HG03520 (cell line): ENCODE data around the gene NCCRP1.
"Not testable (repeated sequence)": the region's sequence is repeated elsewhere in the genome, so short reads cannot be mapped to it uniquely, and the experiment has no call there.

Experiments used
- ATAC-seq: cut with Tn5 transposase; IDR thresholded peaks from one replicate; pipeline ENCODE4 v1.9.1; 2021; ENCODE audit warnings: mild to moderate bottlenecking, moderate library complexity; ENCODE audit not compliant: unreplicated experiment

Gene NCCRP1

DNA sequence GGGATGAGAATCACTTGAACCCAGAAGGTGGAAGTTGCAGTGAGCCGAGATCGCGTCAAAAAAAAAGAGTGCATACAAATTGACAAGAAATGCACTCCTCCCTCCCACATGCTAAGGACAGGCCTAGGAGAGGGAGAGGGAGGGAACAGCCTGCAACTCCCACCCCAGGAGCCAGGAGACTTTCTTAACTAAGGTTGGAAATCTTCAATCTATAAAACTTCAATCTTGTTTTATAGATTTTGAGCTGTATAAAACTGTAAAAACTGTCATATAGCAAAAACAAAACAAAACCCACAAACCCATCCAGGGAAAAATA, 8.6 kb downstream of the NCCRP1 start:
- no peak for ATAC-seq

DNA sequence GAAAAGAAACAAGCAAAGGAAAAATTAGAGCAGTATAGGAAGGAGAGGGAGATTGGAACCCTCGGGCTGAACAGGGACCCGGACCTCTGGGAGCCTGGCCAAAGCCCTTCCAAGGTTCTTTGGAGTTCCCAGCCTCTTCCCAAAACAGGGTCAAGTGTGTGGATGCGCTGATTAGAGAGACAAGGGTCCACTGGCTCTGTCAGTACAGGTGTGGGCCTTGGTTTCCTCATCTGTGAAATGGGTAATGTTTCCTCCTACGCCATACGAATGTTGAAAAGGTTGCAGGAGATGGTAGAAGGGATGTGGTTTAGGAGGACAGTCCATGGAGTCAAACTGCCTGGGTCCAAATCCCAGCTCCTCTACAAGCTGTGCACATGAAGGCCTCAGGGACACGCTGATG, 9.4 kb downstream of the NCCRP1 start:
- ATAC-seq: no peak

DNA sequence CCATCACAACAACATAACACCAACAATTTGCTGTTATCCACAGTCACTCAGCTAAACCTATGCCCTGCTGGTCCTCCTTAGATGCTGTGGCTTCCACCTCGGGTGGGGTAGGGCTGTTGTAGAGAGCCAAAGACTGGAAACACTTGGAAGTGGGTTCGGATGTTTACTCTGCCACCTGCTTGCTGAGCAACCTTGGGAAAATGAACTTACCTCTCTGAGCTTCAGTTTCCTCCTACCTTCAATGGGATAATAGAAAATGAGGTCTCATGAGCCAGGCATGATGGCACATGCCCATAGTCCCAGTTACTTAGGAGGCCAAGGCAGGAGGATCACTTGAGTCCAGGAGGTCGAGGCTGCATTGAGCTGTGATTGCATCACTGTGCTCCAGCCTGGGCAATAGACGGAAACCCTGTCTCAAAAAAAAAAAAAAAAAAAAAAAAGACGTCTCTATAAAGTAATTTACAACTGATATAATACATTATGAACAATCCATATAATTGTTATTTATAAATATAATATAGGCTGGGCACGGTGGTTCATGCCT, 10.6 kb downstream of the NCCRP1 start:
- no peak for ATAC-seq

DNA sequence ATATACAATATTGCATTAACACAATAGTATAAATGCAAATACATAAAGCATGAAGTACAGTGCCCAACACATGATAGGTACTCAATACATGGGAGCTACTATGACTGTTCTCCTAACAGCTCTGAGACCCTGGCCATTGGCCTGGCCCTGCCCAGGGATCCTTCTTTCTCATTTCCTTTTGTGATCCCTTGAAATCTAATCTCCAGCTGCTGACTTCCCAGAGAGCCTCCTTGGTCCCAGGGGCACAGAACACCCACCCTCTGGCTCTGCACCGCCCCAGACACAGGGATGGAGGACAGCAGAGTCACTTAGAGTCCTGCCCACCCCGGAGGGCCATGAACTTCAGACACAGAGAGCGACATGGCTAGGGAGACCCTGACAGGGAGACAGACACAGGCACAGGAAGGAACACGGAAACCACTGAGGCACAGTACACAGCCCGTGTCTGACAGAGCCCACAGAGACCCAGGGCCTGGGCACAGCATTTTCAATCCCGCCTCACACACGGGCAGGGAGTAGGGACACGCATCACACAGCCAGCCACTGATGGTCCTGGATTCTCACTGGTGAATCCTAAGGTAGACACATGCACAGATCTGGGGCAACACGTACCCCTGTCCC, 11.5 kb downstream of the NCCRP1 start:
- ATAC-seq: no peak

DNA sequence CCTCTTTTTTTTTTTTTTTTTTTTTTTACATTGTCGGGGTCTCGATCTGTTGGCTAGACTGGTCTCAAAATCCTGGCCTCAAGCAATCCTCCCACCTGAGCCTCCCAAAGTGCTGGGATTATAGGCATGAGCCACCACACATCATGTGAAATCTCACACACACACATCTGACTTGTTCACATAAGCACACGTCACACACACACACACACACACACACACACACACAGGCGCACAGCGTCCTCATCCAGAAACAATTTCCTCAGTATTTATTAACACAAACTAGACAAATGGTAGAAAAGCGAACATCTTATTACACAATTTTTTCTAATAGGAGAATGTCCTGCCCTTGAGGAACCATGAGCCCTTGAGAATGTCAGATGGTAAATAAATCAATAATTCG, 12.4 kb downstream of the NCCRP1 start:
- ATAC-seq: no peak

DNA sequence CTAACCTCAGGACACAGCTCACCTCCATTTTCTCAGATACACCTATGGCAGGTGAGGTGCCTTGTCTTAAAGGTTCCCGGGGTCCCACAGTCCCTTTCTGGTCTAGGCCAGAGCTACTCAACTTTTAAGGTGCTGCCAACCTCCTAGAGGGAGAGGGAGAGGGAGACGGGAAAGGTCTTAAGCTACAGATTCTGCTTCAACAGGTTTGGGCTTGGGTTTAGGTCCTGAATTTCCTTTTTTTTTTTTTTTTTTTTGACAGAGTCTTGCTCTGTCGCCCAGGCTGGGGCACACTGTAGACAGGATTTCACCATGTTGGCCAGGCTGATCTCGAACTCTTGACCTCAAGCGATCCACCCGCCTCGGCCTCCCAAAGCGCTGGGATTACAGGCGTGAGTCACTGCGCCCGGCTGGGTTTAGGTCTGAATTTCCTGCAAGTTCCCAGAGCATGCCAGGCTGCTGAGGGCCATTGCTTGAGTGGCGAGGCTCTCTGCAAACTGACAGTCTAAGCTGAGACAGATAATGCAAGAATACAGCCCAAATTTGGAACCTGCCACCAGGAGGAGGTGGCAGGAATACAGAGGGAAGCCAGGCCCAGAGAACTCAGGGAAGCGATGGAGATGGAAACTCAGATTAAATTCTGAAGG, 15.1 kb downstream of the NCCRP1 start:
- no peak for ATAC-seq

DNA sequence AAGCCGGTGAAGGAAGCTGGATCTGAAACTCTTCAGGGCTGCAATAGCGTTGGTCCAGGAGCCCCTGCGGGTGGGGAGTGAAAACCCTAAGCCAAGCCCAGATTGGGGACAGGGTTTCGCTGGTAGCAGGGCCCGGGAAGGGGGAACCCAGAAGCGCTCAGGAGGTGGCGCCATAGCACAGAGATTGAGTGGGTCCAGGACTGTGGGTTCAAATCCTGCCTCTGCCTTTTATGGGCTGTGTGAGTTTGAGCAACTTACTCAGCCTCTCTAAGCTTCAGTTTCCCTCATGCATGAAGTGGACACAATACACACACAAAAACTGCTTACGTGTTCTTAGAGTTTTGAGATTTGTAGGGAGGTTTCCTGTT, 15.6 kb downstream of the NCCRP1 start:
- no peak for ATAC-seq

DNA sequence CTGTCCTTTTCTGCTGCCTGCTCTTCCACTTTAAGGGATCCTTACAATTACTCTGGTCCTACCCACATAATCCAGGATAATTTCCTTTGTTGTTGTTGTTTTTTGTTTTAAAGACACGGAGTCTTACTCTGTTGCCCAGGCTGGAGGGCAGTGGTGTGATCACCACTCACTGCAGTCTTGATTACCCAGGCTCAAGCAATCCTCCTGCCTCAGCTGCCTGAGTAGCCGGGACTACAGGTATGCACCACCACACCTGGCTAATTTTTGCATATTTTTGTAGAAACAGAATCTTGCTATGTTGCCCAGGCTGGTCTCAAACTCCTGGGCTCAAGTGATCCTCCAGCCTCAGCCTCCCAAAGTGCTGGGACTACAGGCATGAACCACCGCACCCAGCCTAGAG, 18.6 kb downstream of the NCCRP1 start:
- ATAC-seq: not testable (repeated sequence)

DNA sequence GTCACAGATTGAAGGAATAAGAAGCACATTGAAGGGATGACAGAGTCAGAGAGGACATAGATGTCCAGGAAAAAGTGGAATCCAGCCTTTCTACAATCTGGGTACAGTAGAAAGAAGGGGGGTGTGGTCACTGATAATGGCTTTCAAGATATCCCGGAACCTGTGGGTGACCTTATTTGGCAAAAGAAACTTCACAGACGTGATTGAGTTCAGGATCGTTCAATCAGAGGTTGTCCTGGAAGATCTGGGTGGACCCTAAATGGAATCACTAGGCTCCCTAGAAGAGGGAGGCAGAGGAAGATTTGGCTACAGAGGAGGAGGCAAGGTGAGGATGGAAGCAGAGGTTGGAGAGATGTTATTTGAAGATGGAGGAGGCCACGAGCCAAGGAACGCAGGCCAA, 20.3 kb downstream of the NCCRP1 start:
- ATAC-seq: no peak

DNA sequence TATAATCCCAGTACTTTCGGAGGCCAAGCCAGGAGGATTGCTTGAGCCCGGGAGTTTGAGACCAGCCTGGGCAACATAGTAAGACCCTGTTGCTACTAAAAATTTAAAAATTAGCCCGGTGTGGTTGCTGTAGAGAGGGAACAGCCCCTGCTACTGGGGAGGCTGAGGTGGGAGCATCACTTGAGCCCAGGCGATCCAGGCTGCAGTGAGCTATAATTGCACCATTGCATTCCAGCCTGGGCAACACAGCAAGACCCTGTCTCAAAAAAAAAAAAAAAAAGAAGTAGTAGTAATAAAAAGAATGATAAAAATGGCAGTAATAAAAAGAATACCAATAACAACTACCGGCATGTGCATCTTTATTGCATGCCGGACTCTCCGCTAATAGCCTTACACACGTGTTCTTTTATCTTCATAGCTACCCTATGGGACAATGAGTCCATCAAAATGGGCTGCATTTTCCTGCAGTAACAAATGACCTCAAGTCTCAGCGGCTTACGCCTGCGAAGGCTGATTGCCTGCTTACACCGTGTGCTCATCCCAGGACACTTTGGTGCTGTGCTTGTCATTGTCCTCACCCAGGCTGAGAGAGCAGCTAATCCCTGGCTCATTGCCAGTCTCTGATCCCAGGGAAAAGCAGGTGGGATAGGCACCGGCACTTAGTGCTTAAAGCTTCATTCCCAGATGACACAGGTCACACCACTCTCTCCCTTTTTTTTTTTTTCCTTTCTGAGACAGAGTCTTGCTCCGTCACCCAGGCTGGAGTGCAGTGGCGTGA, 21.7 kb downstream of the NCCRP1 start:
- no peak for ATAC-seq

DNA sequence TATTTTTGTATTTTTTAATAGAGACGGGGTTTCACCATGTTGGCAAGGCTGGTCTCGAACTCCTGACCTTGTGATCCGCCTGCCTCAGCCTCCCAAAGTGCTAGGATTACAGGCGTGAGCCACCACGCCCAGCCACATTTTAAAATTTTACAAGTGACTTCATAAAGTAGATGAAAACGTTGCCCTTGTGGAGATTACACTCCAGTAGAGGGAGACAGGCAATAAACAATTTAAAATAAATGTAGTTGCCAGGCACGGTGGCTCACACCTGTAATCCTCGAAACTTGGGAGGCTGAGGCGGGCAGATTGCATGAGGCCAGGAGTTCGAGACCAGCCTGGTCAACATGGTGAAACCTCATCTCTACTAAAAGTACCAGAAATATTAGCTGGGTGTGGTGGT, 22.3 kb downstream of the NCCRP1 start:
- ATAC-seq: not testable (repeated sequence)

DNA sequence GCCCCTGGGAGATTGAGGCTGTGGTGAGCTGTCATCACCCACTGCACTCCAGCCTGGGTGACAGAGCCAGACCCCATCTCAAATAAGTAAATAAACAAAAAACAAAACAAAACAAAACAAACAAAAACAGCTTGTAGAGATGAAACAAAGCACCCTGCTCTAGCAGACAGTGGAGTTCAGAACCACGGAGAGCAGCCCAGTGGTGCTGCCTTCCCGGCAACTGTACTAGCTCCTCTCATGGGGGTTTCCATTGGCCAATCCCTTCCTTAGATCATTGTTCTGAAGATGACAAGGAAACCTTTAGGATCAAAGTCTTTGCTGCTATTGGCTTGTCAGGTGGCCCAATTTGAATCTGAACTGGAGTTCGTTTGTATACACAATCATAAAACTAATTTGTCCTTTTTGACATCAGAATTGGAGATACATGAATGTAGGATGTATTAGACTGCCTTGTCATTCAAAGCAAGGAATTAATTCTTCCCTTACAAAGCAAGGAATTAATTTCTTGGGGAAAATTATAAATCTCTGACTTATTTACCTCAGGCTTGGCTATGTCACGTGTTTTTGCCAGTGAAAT, 27.0 kb downstream of the NCCRP1 start:
- no peak for ATAC-seq

DNA sequence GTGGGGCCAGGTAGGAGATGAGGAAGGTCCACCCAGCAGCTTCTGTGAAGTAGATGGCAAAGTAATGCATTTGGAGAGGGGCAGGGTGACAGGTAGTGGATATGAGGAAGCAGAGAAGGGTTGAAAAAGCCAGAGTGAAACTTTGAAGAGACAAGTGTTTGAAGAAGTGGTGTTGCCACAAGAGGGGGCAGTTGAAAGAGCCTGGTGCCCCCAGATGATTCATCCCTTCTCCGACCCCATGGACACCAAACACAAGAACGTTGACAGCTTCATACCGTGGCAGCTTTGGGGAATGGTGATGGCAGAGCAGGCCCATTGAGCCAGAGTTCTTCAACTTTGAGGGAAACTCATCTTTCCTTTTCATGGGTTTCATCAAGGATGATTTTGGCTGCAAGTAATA, 28.1 kb downstream of the NCCRP1 start:
- no peak for ATAC-seq

DNA sequence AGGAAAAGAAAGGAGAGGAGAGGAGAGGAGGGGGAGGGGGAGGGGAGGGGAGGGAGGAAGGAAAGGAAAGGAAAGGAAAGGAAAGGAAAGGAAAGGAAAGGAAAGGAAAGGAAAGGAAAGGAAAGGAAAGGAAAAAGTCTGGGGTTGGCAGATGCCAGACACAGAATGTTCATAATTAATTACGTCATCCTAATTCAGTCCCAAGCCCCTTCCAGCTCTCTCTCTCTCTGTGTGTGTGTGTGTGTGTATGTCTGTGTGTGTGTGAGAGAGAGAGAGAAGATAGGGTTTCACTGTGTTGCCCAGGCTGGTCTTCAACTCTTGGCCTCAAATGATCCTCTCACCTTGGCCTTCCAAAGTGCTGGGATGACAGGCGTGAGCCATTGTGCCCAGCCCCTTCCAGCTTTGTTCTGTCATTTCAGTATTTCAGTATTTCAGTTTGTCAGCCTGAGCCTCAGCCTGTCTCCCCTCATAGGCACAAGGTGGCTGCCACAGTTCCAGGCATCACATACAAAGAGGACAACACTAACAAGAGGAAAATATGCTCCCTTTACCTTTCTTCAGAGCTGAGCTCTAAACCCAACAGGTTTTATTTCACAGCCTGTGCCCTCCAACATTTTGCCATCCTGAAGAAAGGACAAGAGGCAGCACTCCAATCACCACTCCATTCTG, 33.5 kb downstream of the NCCRP1 start:
- no peak for ATAC-seq

DNA sequence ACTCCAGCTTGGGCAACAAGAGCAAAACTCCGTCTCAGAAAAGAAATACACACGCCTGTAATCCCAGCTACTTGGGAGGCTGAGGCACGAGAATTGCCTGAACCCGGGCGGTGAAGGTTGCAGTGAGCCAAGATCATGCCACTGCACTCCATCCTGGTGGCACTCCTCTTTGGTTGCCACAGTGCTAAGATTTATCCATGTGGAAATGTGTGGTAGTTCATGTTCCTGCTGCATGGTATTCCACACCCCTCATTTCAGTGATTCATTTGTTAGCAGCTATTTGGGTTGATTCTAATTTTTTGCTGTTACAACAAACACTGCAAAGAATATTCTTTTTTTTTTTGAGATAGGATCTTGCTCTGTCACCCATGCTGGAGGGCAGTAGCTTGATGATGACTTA, 35.9 kb downstream of the NCCRP1 start:
- no peak for ATAC-seq

DNA sequence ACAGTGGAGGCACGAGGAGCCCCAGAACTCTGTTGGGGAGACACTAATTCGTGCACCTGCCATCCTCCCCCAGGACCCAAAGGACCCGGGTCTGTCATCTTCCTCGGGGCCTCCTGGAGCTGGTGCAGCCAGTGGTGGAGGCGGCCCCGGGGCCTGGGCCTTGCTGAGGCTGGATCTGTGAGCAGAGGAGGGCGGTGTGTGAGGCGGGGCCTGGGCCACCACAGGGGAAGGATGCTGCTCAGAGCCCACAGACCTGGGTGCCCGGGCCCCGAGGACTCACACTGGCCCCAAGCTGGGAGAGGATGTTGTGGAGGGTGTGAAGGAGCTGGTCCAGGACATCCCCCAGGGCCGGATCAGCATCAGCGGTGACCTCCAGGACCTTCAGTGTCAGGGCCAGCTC, 39.8 kb downstream of the NCCRP1 start:
- ATAC-seq: no peak

DNA sequence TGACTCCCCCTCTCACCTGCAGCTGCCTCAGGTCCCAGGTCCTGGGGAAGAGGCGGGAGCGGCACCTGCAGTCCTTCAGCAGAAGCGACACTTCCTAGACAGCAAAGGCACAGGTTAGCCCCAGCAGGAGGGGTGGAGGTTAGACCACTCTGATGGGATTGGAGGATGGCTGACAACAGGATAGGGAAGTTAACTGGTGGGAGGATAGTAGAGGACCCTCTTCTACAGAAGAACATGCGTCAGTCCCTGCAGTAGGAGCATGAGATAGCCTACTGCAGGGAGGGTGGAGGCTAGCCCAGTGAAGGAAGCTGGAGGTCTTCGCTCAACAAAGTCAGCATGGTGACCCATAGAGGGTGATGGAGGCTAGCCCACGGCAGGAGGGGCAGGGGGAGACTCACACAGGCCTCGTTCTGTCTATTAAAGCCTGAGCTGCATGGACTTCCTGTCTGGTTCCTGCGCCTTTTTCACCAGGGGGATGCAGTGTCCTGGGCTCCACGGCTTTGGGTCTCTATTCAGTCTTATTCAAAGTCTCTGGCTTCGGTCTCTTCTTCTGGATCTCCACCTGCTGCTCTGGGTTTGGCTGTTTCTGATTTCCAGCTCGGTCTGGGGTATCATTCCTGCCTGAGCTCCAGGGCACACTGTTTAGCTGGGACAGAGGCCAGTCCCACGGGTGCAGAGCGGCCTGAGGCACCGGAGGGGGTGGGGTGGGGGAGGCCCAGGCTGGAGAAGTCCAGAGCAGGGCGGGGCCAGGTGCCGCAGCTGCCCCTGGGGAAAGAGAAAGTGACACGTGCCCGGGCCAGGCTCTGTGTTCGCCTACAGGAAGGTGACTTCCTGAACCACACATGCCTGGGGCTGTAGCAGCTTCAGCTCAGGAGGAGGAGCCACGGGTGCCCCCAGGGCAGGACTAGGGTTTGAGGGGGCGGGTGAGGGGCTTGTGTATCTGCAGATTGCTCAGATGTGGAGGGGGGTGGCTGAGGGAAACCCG, 40.7 kb downstream of the NCCRP1 start:
- ATAC-seq: no peak

DNA sequence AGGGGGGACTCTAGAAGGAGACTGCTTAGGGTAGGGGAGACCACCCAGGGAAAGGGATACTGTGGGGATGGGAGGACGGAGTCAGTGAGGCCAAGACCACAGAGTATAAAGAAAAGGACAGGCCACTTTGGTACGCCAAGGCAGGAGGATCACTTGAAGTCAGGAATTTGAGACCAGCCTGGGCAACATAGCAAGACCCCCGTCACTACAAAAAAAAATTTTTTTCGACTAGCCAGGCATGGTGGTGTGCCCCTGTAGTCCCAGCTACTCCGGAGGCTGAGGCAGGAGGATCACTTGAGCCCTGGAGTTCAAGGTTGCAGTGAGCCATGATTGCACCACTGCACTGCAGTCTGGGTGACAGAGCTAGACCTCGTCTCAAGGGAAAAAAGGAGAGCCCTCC, 41.4 kb downstream of the NCCRP1 start:
- ATAC-seq: no peak

DNA sequence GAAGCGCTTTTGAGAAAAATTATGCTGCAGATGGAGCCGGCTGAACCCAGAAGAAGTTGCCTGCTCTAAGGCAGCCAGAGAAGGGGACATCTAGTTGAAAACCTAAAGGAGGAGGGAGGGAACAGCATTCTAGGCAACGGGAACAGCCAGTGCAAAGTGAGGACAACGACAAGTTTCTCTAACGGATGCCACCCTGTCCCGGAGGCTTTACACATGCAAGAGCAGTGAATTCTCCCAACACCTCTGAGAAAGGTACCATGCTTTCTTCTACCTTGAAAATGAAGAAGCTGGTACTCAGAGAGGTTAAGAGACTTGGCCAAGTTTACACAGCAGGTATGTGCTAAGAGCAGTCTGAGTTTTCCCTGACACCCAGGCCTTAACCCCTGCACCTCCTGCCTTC, 42.2 kb downstream of the NCCRP1 start:
- ATAC-seq: no peak

DNA sequence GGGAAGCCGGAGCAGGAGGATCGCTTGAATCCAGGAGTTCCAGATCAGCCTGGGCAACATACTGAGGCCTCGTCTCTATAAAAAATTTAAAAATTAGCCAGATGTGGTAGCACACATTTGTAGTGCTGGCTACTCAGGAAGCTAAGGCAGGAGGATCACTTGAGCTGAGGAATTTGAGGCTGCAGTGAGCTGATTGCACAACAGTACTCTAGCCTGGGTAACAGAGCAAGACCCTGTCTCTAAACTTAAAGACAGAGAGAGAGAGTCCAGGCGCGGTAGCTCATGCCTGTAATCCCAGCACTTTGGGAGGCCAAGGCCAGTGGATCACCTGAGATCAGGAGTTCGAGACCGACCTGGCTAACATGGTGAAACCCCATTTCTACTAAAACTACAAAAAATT, 43.7 kb downstream of the NCCRP1 start:
- no peak for ATAC-seq
